ENCODE data around the gene PGM2L1.

PGM2L1 gene

GRCh38 chr11:74284466-74284865 is 113.8 kb downstream of the PGM2L1 start:
- H3K36me3 ChIP-seq (ENCODE audit: control insufficient read depth, insufficient read depth, low read length, severe bottlenecking) = no peaks in the 10 kb centered on the region
- no peak for DNase-seq (ENCODE audit: low read depth)
- H3K4me1 ChIP-seq (ENCODE audit: control insufficient read depth, insufficient read depth, low read length) = peaks cover 21% of the 10 kb centered on the region
- H3K9ac ChIP-seq (ENCODE audit: low read length) = no peak overlapping the region
- no peaks in the 10 kb centered on the region for H3K9me3 ChIP-seq (ENCODE audit: control insufficient read depth, low read length)
- no peaks in the 10 kb centered on the region for H3K27me3 ChIP-seq (replicated peaks; ENCODE audit: control insufficient read depth, insufficient read depth, low read length)
- H3K4me3 ChIP-seq (ENCODE audit: low read length) = no peak overlapping the region

GRCh38 chr11:74283580-74284180 is 114.6 kb downstream of the PGM2L1 start:
- Histone ChIP-seq H3K36me3 (ENCODE audit: control insufficient read depth, insufficient read depth, low read length, severe bottlenecking) (no peaks in the 10 kb centered on the region), H3K27me3 (replicated peaks; ENCODE audit: control insufficient read depth, insufficient read depth, low read length) (no peaks in the 10 kb centered on the region), H3K4me1 (ENCODE audit: control insufficient read depth, insufficient read depth, low read length) (peaks cover 27% of the 10 kb centered on the region), H3K4me3 (ENCODE audit: low read length) (no peak overlapping the region), H3K9me3 (ENCODE audit: control insufficient read depth, low read length) (no peaks in the 10 kb centered on the region), H3K9ac (ENCODE audit: low read length) (no peak overlapping the region)
- DNase-seq (ENCODE audit: low read depth) = no peak

- no peaks in the 10 kb centered on the region for H3K9me3 ChIP-seq (ENCODE audit: control insufficient read depth, low read length)
- H3K27me3 ChIP-seq (replicated peaks; ENCODE audit: control insufficient read depth, insufficient read depth, low read length) = no peaks in the 10 kb centered on the region
- no peak overlapping the region for H3K4me3 ChIP-seq (ENCODE audit: low read length)
- H3K4me1 ChIP-seq (ENCODE audit: control insufficient read depth, insufficient read depth, low read length) = peaks cover 27% of the 10 kb centered on the region
- no peaks in the 10 kb centered on the region for H3K36me3 ChIP-seq (ENCODE audit: control insufficient read depth, insufficient read depth, low read length, severe bottlenecking)
- DNase-seq (ENCODE audit: low read depth) = no peak
- H3K9ac ChIP-seq (ENCODE audit: low read length) = no peak overlapping the region
Measured at GRCh38 chr11:74282914-74283371, 115.3 kb downstream of the PGM2L1 start.

DNA sequence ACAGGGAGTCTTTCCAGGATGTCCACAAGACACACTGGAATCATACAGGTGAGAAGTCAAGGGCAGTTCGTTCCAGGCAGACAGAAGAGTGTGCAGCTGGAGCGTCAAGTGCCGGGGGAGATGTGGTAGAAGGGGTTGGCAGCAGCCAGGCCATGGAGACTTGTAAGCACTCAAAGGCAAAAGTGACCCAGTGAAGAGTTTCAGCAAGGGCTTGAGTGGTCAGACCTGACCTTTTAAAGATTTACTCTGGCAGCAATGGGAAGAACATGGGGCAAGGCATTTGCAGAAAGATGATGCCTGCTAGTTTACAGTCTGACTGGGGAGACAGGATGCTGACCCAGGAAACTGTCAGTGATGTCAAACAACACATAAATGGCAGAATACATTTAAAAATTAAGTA is 115.8 kb downstream of the PGM2L1 start:
- Histone ChIP-seq H3K9ac (ENCODE audit: low read length) (no peak overlapping the region), H3K36me3 (ENCODE audit: control insufficient read depth, insufficient read depth, low read length, severe bottlenecking) (no peaks in the 10 kb centered on the region), H3K27me3 (replicated peaks; ENCODE audit: control insufficient read depth, insufficient read depth, low read length) (no peaks in the 10 kb centered on the region), H3K4me1 (ENCODE audit: control insufficient read depth, insufficient read depth, low read length) (peaks cover 28% of the 10 kb centered on the region), H3K4me3 (ENCODE audit: low read length) (no peak overlapping the region), H3K9me3 (ENCODE audit: control insufficient read depth, low read length) (no peaks in the 10 kb centered on the region)
- DNase-seq (ENCODE audit: low read depth) = no peak

DNA sequence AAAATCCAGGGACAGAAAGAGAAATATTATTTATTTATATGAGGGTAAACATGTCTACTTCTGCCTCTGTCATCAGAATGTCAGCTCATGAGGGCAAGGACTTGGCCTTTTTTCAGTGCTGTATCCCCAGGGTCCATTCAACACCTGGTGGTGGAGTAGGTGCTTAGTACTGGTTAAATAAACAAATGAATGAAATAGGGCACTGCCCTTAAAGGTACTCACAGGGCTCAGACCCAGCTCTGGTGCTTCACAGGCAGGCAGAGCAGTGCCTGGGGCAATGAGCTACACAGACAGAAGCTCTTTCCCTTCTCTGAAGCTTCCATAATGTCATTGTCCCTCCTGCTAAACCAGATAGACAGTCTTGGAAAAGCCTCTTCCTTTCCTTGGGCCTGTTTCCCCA is 117.7 kb downstream of the PGM2L1 start:
- H3K4me1 ChIP-seq (ENCODE audit: control insufficient read depth, insufficient read depth, low read length) = peaks cover 35% of the 10 kb centered on the region
- H3K9ac ChIP-seq (ENCODE audit: low read length) = no peak overlapping the region
- H3K36me3 ChIP-seq (ENCODE audit: control insufficient read depth, insufficient read depth, low read length, severe bottlenecking) = no peaks in the 10 kb centered on the region
- no peaks in the 10 kb centered on the region for H3K27me3 ChIP-seq (replicated peaks; ENCODE audit: control insufficient read depth, insufficient read depth, low read length)
- no peak for DNase-seq (ENCODE audit: low read depth)
- no peak overlapping the region for H3K4me3 ChIP-seq (ENCODE audit: low read length)
- no peaks in the 10 kb centered on the region for H3K9me3 ChIP-seq (ENCODE audit: control insufficient read depth, low read length)

Data from adipocyte (in vitro differentiated cells).